NCI-H1694 treated with DMSO at 0.1 percent for 48 hours (cell line): ENCODE measurements around the gene OR5L2.
"Not testable (repeated sequence)": the region's sequence is repeated elsewhere in the genome, so short reads cannot be mapped to it uniquely, and the experiment has no call there.

Source experiments
- DNase-seq: peaks from one replicate; lab custom pipeline; 2025; lab: John Stamatoyannopoulos, UW

OR5L2 gene

DNA sequence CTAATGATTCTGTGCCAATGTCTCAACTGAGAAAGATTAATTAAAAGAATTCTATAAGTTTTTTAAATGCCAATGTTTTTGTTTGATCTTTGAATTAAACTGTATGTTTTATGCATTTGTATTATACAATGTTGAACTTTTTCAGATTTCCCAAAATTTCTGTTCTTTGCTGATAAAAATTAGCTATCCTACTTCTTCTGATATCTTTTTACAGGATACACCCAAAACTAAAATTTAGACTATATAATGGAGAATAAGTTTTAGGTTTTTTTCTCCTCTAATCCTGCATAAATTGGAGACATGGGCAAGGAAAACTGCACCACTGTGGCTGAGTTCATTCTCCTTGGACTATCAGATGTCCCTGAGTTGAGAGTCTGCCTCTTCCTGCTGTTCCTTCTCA is at the start of gene OR5L2:
TSS of gene OR5L2 (plus strand) at position 301 of the 400 bp plus-strand sequence. CDS start at position 301, 0 bp downstream.
- no peak for DNase-seq

DNA sequence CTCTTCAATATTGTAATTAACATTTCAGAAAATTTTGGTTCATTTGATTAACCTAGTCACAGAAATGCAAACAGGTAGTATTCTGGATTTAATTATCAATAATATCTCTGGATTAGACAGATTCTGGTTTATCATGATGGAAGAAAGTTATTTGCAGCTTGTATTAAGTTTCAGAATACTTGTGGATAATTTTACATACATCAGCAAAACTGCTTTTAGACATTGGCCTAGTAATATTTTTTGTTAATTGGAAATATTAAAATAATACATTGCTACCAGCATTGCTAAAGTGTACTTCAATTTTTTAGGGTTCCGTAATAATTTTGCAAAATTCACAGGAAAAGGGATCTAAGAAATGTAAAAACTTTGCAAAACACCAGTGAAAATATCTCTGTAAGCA is 35.4 kb upstream of the OR5L2 start:
- no peak for DNase-seq

DNA sequence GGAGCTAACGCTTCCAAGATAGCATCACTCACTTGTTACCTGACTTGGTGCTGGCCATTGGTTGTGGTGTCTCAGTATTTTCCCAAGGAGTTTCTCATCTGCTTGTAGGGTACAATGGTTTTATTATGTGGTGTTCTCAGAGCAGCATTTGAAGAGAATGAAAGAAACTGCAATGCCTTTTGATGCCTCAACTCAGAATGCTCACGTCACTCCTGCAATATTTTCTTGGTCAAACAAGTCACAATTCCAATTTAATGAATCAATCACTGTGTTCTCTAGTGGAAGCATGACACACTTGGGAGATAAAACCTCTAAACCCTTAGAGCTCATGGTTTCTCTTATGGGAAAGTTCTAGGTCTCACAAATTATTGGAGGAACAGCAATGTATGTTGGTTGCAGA is 33.7 kb upstream of the OR5L2 start:
- DNase-seq: no peak

DNA sequence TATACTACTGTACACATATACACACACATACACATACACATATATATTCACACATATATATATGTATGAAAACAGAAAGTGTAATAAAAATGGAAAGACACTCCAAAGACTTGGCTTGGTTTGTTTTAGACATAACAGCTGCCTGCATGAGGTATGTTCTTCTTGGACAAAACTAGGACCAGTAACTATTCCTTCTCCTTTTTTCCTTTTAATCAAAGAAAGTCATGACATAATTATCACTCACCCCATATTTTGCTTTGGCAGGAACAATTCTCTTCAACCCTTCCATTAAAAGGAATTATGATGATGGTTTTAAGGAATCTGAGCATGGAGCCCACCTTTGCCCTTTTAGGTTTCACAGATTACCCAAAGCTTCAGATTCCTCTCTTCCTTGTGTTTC is 31.8 kb upstream of the OR5L2 start, which contains the start of gene OR5D14:
TSS of gene OR5D14 (plus strand) at position 301 of the 400 bp plus-strand sequence. CDS start at position 301, 0 bp downstream.
- no peak for DNase-seq

DNA sequence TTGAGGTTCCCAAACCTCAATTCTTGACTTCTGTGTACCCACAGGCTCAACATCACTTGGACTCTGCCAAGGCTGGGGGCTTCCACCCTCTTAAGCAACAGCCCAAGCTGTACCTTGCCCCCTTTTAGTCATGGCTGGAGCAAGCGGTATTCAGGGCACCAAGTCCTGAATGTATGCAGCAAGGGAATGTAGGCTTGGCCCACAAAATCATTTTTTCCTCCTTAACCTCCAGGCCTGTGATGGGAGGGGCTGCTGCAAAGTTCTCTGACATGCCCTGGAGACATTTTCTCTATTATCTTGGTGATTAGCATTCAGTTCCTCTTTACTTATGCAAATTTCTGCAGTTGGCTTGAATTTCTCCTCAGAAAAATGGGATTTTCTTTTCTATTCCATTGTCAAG is 20.8 kb upstream of the OR5L2 start:
- no peak for DNase-seq

DNA sequence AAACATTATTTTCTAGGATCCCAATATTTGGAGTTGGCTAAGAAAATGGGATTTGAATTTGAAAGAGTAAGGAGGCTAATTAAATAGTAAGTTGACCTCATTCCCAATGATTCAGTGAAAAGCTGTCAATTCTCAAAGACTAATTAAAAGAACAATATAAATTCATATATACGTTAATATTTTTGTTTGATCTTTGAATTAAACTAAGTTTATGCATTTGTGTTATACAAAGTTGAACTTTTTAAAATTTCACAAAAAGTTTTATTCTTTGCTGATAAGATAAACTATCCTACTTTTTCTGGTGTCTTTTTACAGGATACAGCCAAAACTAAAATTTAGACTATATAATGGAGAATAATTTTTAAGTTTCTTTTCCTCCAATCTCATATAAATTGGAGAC is 16.0 kb upstream of the OR5L2 start, which contains the start of gene OR5L1:
TSS of gene OR5L1 (plus strand) at position 301 of the 400 bp plus-strand sequence. CDS start 100 bp downstream, outside the sequence.
- no peak for DNase-seq

DNA sequence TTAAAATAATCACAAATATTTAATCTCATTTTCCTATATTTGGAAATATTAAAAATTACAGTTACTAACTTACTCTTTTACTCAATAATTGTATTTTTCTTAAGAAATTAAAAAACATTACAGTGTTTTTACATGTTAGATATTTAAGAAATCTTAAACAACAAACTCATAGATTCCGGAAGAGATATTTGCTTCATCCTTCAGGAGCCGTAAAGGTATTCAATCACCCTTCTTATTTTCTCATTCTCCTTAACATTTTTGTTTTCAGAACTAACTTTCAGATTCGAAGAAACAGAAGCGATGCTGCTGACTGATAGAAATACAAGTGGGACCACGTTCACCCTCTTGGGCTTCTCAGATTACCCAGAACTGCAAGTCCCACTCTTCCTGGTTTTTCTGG is 7.7 kb upstream of the OR5L2 start, which contains the start of gene OR5D18:
TSS of gene OR5D18 (plus strand) at position 301 of the 400 bp plus-strand sequence. CDS start at position 301, 0 bp downstream.
- no peak for DNase-seq

DNA sequence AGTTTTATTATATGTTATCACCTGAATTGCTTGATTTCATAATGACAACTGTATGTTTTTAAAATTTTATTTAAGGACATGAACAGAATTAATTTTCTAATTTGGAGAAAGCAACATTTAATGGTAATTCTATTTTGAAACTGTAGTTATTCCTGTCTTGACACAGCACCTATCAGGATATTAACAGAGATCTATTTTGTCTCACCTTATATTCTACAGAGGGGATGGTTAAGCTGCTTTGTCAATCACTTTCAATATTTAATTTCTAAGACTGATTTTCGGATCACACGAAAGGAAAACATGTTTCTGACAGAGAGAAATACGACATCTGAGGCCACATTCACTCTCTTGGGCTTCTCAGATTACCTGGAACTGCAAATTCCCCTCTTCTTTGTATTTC is 11.4 kb downstream of the OR5L2 start, which contains the start of gene OR5D16:
TSS of gene OR5D16 (plus strand) at position 301 of the 400 bp plus-strand sequence. CDS start at position 301, 0 bp downstream.
- no peak for DNase-seq

DNA sequence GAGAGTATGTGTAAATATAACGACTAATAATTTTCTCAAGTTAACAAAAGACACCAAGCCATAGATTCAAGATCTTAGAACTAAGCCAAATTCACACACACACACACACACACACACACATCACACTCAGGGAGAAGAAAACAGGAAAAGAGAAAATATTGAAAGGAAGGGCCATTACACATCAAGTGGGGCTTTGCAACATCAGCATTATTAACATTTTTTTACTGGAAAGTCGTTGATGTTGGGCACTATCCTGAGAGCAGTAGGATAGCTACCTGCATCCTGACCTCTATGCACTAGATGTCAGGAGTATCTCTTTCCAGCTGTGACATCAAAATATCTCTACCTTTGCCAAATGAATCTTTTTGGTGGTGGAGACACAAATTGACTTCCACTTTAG is 20.4 kb downstream of the OR5L2 start:
- no peak for DNase-seq

DNA sequence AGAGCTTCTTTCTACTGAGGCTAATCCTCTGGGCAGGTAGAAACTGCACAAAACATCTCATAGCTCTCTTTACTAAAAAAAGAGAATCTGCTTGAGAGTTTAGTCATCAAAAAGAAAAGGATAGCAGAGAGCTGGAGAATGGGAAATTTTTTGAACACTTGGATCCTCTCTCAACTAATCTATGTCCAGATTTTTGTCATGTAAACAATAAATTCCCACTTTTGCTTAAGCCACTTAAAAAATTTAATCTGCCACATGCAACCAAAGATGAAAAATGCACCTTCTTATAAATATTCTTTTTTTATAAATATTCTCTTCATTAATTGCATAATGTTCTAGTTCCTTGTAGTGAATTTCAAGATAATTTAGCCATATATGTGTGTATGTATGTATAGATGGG is 22.0 kb downstream of the OR5L2 start:
- DNase-seq: no peak

DNA sequence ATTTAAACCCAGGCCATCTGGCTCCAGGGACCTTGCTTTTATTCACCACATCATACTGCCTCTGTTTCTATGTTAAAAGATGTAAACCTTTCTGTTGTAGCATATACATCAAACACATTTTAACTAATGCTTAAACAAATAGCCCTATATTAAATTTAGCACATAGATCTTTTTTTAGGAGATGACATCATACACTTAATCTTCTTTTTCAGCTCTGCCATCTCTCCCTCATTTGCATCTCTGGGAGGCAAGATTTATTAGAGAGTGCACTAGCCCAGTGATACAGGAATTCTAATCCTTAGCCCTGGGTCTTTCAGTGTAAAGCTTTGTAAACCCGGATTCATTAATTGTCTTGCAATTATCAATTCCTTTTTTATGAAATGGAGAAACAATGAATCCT is 25.1 kb downstream of the OR5L2 start:
- DNase-seq: no peak

DNA sequence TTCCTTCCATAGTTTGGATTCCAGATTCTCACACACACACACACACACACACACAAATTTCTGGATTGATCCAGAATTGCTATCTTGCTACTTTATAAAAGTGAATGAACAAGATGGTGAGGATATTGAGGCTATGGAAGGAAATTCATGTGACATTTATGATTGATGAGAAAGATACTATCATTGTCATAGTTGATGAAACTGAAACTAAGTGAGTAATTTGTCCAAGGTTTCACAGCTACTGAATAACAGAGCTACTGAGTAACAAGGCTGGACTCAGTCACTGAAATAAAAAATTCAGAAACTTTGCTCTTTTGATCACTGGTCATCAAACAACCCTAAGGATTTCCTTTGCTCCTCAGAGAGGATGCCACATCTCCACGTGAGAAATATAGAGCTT is 27.7 kb downstream of the OR5L2 start:
- DNase-seq: no peak

DNA sequence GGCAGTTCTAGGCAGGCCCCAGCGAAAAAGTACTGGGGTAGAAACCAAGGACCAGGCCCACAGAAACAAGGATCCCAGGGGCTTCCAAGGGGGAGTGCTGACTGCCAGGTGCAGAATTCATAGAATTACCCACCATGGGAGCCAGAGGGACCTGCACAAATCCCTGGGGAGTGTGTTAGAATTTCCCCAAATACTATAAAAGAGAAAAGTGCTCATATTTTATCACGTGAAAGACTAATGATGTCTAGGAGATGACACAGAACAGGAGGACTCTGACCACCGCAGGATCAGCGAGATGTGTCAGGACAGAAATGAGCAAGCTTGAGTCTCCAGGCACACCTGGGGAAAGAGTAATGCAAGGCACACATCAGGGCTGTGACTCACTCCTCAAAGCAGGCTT is 40.3 kb downstream of the OR5L2 start:
- DNase-seq: not testable (repeated sequence)

DNA sequence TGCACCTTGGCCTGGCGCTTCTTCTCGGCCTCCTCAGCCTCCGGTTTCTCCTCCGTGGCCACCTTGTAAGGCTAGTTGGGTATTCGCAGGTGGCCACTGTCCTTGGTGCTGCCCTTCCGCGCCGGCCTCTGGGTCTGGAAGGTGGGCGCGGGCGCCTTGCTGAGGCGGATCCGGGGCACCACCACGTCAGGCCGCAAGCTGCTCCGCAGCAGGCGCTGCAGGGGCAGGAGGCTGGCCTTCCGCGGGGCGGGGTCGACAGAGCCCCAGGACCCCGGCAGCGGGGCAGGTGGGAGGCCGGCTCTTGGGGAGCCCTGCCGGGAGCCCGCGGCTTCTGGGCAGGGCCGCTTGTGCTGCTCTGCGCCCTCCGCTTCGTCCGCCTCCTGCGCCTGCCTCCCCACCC is 45.7 kb downstream of the OR5L2 start:
- not testable (repeated sequence) for DNase-seq

DNA sequence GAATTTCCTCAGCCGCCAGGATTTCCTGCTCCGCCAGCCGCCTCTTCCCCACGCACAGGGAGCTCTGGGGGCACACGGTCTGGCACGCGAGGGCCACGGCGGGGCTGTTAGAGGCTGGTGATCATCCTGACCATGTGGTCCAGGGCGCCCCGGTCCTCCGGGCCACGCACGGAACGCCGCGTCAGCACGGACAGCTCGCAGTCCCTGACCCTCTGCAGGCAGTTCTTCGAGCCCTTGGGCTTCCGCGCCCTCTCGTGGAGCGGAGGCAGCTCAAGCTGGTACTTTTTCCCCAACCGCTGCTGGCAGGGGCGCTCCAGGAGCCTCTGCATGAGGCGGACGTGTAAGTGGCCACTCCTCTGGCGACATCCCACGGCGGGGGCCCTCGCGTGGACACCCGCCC is 46.1 kb downstream of the OR5L2 start:
- not testable (repeated sequence) for DNase-seq
